GM23338 (cell line): ENCODE measurements around the gene ZBTB7B. TPM values are rescaled to one million over a fixed set of nuclear protein-coding genes. Genes with fewer than 3 reads are reported as not detected.

Source experiments
- ATAC-seq: fragments of 200-7000 bp; cut with Tn5 transposase; 3 replicates; pipeline ENCODE4 v1.9.1; 2020
- DNase-seq: peaks from one replicate; pipeline ENCODE4 v3.0.0-alpha.2; 2015; ENCODE audit warnings: low spot score
- H2AFZ ChIP-seq: fragments of 200-600 bp; sonication (generic); 2 replicates; pipeline ENCODE4 v1.8.0; 2016; ENCODE audit warnings: antibody characterized with exemption, mild to moderate bottlenecking, moderate library complexity
- H3F3A ChIP-seq: fragments of 200-600 bp; sonication (generic); replicated peaks from 2 replicates; pipeline ENCODE4 v1.8.0; 2017; ENCODE audit warnings: antibody characterized with exemption, mixed run types, low read depth
- H3K27ac ChIP-seq: fragments of 200-600 bp; sonication (generic); 2 replicates; pipeline ENCODE4 v1.6.1; 2016; ENCODE audit warnings: low read depth
- H3K27me3 ChIP-seq: fragments of 200-600 bp; sonication (generic); 2 replicates; pipeline ENCODE4 v1.8.0; 2016; ENCODE audit warnings: mild to moderate bottlenecking, mixed run types, moderate library complexity; ENCODE audit not compliant: insufficient read depth
- H3K36me3 ChIP-seq: fragments of 200-600 bp; sonication (generic); 2 replicates; pipeline ENCODE4 v1.8.0; 2016; ENCODE audit warnings: mild to moderate bottlenecking; ENCODE audit not compliant: insufficient read depth
- H3K4me1 ChIP-seq: fragments of 200-600 bp; sonication (generic); 2 replicates; pipeline ENCODE4 v1.8.0; 2016; ENCODE audit warnings: mild to moderate bottlenecking, moderate library complexity; ENCODE audit not compliant: insufficient read depth
- H3K4me2 ChIP-seq: fragments of 200-600 bp; sonication (generic); 2 replicates; pipeline ENCODE4 v1.7.1; 2017; ENCODE audit warnings: mixed run types
- H3K4me3 ChIP-seq: fragments of 200-600 bp; sonication (generic); 2 replicates; pipeline ENCODE4 v1.6.1; 2016; ENCODE audit warnings: mixed run types
- H3K79me2 ChIP-seq: fragments of 200-600 bp; sonication (generic); replicated peaks from 2 replicates; pipeline ENCODE4 v1.8.0; 2017; ENCODE audit warnings: mild to moderate bottlenecking; ENCODE audit not compliant: insufficient read depth
- H3K9me2 ChIP-seq: fragments of 200-600 bp; sonication (generic); 2 replicates; pipeline ENCODE4 v1.8.0; 2017; ENCODE audit not compliant: insufficient read depth
- H4K20me1 ChIP-seq: fragments of 200-600 bp; sonication (generic); replicated peaks from 2 replicates; pipeline ENCODE4 v1.8.0; 2017; ENCODE audit warnings: mild to moderate bottlenecking; ENCODE audit not compliant: insufficient read depth
- H3K27ac Mint-ChIP-seq: 2 replicates; pipeline ENCODE4 v1.8.0; 2020; ENCODE audit warnings: inconsistent platforms, mild to moderate bottlenecking, moderate library complexity, mixed read lengths
- H3K27me3 Mint-ChIP-seq: 3 replicates; pipeline ENCODE4 v1.8.0; 2022; ENCODE audit warnings: low read depth, mild to moderate bottlenecking, moderate library complexity, mixed read lengths, inconsistent platforms; ENCODE audit not compliant: insufficient read depth, poor library complexity
- H3K36me3 Mint-ChIP-seq: 3 replicates; pipeline ENCODE4 v1.8.0; 2021; ENCODE audit warnings: low read depth, mild to moderate bottlenecking, inconsistent platforms, moderate library complexity, mixed read lengths
- H3K4me1 Mint-ChIP-seq: 3 replicates; pipeline ENCODE4 v1.8.0; 2020; ENCODE audit warnings: mild to moderate bottlenecking, inconsistent platforms, mixed read lengths
- H3K4me3 Mint-ChIP-seq: 3 replicates; pipeline ENCODE4 v1.8.0; 2021; ENCODE audit warnings: moderate library complexity, mild to moderate bottlenecking, inconsistent platforms, mixed read lengths
- H3K9me3 Mint-ChIP-seq: 3 replicates; pipeline ENCODE4 v1.8.0; 2020; ENCODE audit warnings: moderate library complexity, mild to moderate bottlenecking, inconsistent platforms, mixed read lengths
- CREB1 ChIP-seq: fragments of 250-450 bp; sonication (Bioruptor Pico); IDR thresholded peaks from 2 replicates; pipeline ENCODE4 v1.5.0; 2020; ENCODE audit warnings: low read depth, mild to moderate bottlenecking, moderate library complexity
- ETS1 ChIP-seq: IDR thresholded peaks from 2 replicates; pipeline ENCODE4 v1.6.1; 2016; ENCODE audit warnings: antibody characterized with exemption
- EZH2phosphoT487 ChIP-seq: fragments of 200-600 bp; sonication (generic); IDR thresholded peaks from one replicate; pipeline ENCODE4 v1.8.1; 2018; ENCODE audit warnings: antibody characterized with exemption; ENCODE audit not compliant: unreplicated experiment
- JUNB ChIP-seq: IDR thresholded peaks from one replicate; pipeline ENCODE4 v1.6.1; 2016; ENCODE audit warnings: antibody characterized with exemption; ENCODE audit not compliant: unreplicated experiment
- NANOG ChIP-seq: IDR thresholded peaks from 2 replicates; pipeline ENCODE4 v1.6.1; 2016; ENCODE audit warnings: antibody characterized with exemption, borderline replicate concordance
- POLR2AphosphoS5 ChIP-seq: IDR thresholded peaks from 2 replicates; pipeline ENCODE4 v1.6.1; 2016; ENCODE audit warnings: antibody characterized with exemption, low read depth
- REST ChIP-seq: IDR thresholded peaks from one replicate; pipeline ENCODE4 v1.6.1; 2018; ENCODE audit warnings: antibody characterized with exemption; ENCODE audit not compliant: unreplicated experiment
- STAT1 ChIP-seq: IDR thresholded peaks from one replicate; pipeline ENCODE4 v1.6.1; 2016; ENCODE audit warnings: antibody characterized with exemption; ENCODE audit not compliant: unreplicated experiment
- ZNF114 ChIP-seq: fragments of 250-450 bp; sonication (Bioruptor Pico); IDR thresholded peaks from 2 replicates; pipeline ENCODE4 v1.5.0; 2020; ENCODE audit warnings: mild to moderate bottlenecking, moderate library complexity
- ZNF331 ChIP-seq: fragments of 250-450 bp; sonication (Bioruptor Pico); IDR thresholded peaks from 2 replicates; pipeline ENCODE4 v1.5.0; 2020; ENCODE audit warnings: low read depth, mild to moderate bottlenecking, moderate library complexity
- ZNF462 ChIP-seq: fragments of 250-450 bp; sonication (Bioruptor Pico); IDR thresholded peaks from 2 replicates; pipeline ENCODE4 v1.5.0; 2020; ENCODE audit warnings: mild to moderate bottlenecking, moderate library complexity
- polyA plus RNA-seq: library from polyadenylated mRNA; unstranded; fragments of >200 nt; fragmentation: Nextera tagmentation; extraction: Ambion mirVana; gene quantifications from 2 replicates; pipeline ENCODE4 v1.2.1, GENCODE V29; 2016
- total RNA-seq: library from RNA; depleted of rRNA; stranded (reverse); fragments of >200 nt; shearing (Covaris generic); gene quantifications from 2 replicates; pipeline ENCODE4 v1.2.3, GENCODE V29; 2014

ZBTB7B gene
- total and polyA plus RNA-seq, 2 experiments from 2014 or later, result 3.6 to 32.6 TPM

GRCh38 chr1:155006601-155007101 is 4.0 kb downstream of the ZBTB7B start:
- Mint-ChIP-seq H3K9me3 (no peaks in the 10 kb centered on the region), H3K36me3 (peaks cover 4% of the 10 kb centered on the region; the same call in 1 of the 3 replicates), H3K4me3 (peak overlapping the region; percentile 5; the same call in 1 of the 3 replicates), H3K4me1 (peaks cover 57% of the 10 kb centered on the region), H3K27me3 (peaks cover 21% of the 10 kb centered on the region), H3K27ac (0 out of 2 replicates have a peak overlapping the region, but pooled peaks have one; percentile 11)
- Histone ChIP-seq H3F3A (peaks cover 4% of the 10 kb centered on the region; the same call in 1 of the 2 replicates), H3K4me2 (no peak overlapping the region), H4K20me1 (peaks cover 4% of the 10 kb centered on the region; the same call in 1 of the 2 replicates), H3K27ac (no peak overlapping the region), H3K36me3 (no peaks in the 10 kb centered on the region), H3K27me3 (no peaks in the 10 kb centered on the region), H3K4me3 (no peak overlapping the region), H3K79me2 (peaks cover 44% of the 10 kb centered on the region), H3K4me1 (peaks cover 40% of the 10 kb centered on the region), H3K9me2 (no peaks in the 10 kb centered on the region), H2AFZ (no peak overlapping the region)
- peak; percentile 65 for DNase-seq
- TF ChIP-seq ETS1 (peak; percentile 96), STAT1 (no peak)
- ATAC-seq, result no peak

GRCh38 chr1:155007251-155007828 is 4.7 kb downstream of the ZBTB7B start:
- Mint-ChIP-seq H3K27ac (no peak overlapping the region), H3K9me3 (no peaks in the 10 kb centered on the region), H3K4me3 (no peak overlapping the region), H3K4me1 (peaks cover 61% of the 10 kb centered on the region), H3K36me3 (peaks cover 4% of the 10 kb centered on the region; the same call in 2 of the 3 replicates), H3K27me3 (peaks cover 16% of the 10 kb centered on the region)
- H3K4me1 ChIP-seq, result peaks cover 42% of the 10 kb centered on the region
- H3K9me2 ChIP-seq, result no peaks in the 10 kb centered on the region
- no peak overlapping the region for H2AFZ ChIP-seq
- no peak overlapping the region for H3K4me2 ChIP-seq
- ATAC-seq (no peak), DNase-seq (no peak)
- no peaks in the 10 kb centered on the region for H3K36me3 ChIP-seq
- no peak overlapping the region for H3K4me3 ChIP-seq
- H3K79me2 ChIP-seq, result peaks cover 44% of the 10 kb centered on the region
- H3K27me3 ChIP-seq, result no peaks in the 10 kb centered on the region
- peaks cover 4% of the 10 kb centered on the region; the same call in 1 of the 2 replicates for H4K20me1 ChIP-seq
- H3F3A ChIP-seq, result peaks cover 4% of the 10 kb centered on the region; the same call in 1 of the 2 replicates
- no peak overlapping the region for H3K27ac ChIP-seq
- TF ChIP-seq POLR2AphosphoS5 (no peak), ZNF114 (no peak), JUNB (no peak), ZNF331 (CRISPR knock-in tag) (no peak), ZNF462 (CRISPR knock-in tag) (no peak), NANOG (no peak), CREB1 (CRISPR knock-in tag) (no peak), EZH2phosphoT487 (no peak), REST (no peak), STAT1 (no peak)
